PC-9 (cell line): ENCODE results near the gene SERTAD2.

ENCODE experiments used
- CTCF ChIP-seq: fragments of 200-600 bp; sonication (generic); conservative IDR thresholded peaks from 2 replicates; pipeline ENCODE4 v1.6.1; 2017; ENCODE audit warnings: mixed run types, antibody characterized with exemption, mild to moderate bottlenecking, moderate library complexity
- EZH2 ChIP-seq: fragments of 200-600 bp; sonication (generic); IDR thresholded peaks from 2 replicates; pipeline ENCODE4 v1.8.0; 2017; ENCODE audit warnings: antibody characterized with exemption, low read depth

- TF ChIP-seq CTCF (no peak), EZH2 (no peak)
These were observed 23.0 kb downstream of the SERTAD2 start for GRCh38 chr2:64630752-64631151.
